Gastrocnemius medialis (tissue), 4 donors: ENCODE data around the gene CSRNP3. TPM values are rescaled to one million over a fixed set of nuclear protein-coding genes. Genes with fewer than 3 reads are reported as not detected.

Source experiments
- ATAC-seq, 2 donors: fragments of 150-250 bp; one replicate each; pipeline ENCODE4 v1.9.1; 2016
- DNase-seq, 2 donors: peaks; one replicate each; pipeline ENCODE4 v3.0.0-alpha.2; 2019
- H3K27ac ChIP-seq, 4 donors: fragments of 200-600 bp; sonication (generic); 1 replicate in 1 of 4; 2 replicates in 3 of 4; pipeline ENCODE4 v1.5.1; 2016 to 2018; ENCODE audit warnings: mild to moderate bottlenecking in 2 of 4, moderate library complexity in 1 of 4
- H3K27me3 ChIP-seq, 3 donors: fragments of 200-600 bp; sonication (generic) in 2 of 3; 1 replicate in 1 of 3; 2 replicates in 2 of 3; pipeline versions ENCODE4 v1.5.1 to v1.6.0; 2016 to 2019; ENCODE audit warnings: mild to moderate bottlenecking in 1 of 3, moderate library complexity in 1 of 3
- H3K36me3 ChIP-seq, 2 donors: fragments of 200-600 bp; sonication (generic) in 1 of 2; one replicate each; pipeline ENCODE4 v1.5.1; 2017 to 2018
- H3K4me1 ChIP-seq, 2 donors: fragments of 200-600 bp; sonication (generic) in 1 of 2; one replicate each; pipeline ENCODE4 v1.5.1; 2016 to 2017; ENCODE audit warnings: mild to moderate bottlenecking in 2 of 2
- H3K4me3 ChIP-seq, 4 donors: fragments of 200-600 bp; sonication (generic) in 3 of 4; 1 replicate in 1 of 4; 2 replicates in 3 of 4; pipeline ENCODE4 v1.5.1; 2016 to 2019; ENCODE audit warnings: mild to moderate bottlenecking in 2 of 4
- H3K9me3 ChIP-seq, 3 donors: fragments of 200-600 bp; sonication (generic) in 2 of 3; 1 replicate in 1 of 3; 2 replicates in 2 of 3; pipeline ENCODE4 v1.5.1; 2016 to 2019
- POLR2A ChIP-seq, 2 donors: fragments of 450-650 bp; IDR thresholded peaks; one replicate each; pipeline ENCODE4 v1.6.1; 2017; ENCODE audit warnings: antibody characterized with exemption in 2 of 2, mild to moderate bottlenecking in 2 of 2, moderate library complexity in 2 of 2
- in situ Hi-C, 4 donors: fragments of 200-750 bp; cut with MboI; loops; one replicate each; pipeline versions ENCODE4 v1.15.0 to v1.8.0; 2017; ENCODE audit warnings: low sequenced_read_pairs in 4 of 4
- intact Hi-C: fragments of 100-400 bp; cut with DNase I; formaldehyde crosslinking; loops from one replicate; pipeline ENCODE4 v1.15.1; 2023; ENCODE audit warnings: low total_unique reads
- total RNA-seq, 4 donors: library from RNA; depleted of rRNA; stranded (reverse); fragments of >200 nt; gene quantifications; one replicate each; pipeline versions ENCODE4 v1.1.0 to v1.2.3, GENCODE V29; 2016
- TF ChIP-seq, protein P1 (sequence below), 5 experiments: fragments of 450-650 bp in 3 of 5; fragments of 200-600 bp in 2 of 5; sonication (generic) in 2 of 5; IDR thresholded peaks in 4 of 5; conservative IDR thresholded peaks in 1 of 5; 1 replicate in 4 of 5; 2 replicates in 1 of 5; pipeline ENCODE4 v1.5.1; 2016 to 2019; ENCODE audit warnings: antibody characterized with exemption in 5 of 5, mild to moderate bottlenecking in 3 of 5, moderate library complexity in 3 of 5

Gene CSRNP3
- total RNA-seq, 4 donors from 2014 or later, result 0.05 to 0.27 (median 0.08) TPM

DNA sequence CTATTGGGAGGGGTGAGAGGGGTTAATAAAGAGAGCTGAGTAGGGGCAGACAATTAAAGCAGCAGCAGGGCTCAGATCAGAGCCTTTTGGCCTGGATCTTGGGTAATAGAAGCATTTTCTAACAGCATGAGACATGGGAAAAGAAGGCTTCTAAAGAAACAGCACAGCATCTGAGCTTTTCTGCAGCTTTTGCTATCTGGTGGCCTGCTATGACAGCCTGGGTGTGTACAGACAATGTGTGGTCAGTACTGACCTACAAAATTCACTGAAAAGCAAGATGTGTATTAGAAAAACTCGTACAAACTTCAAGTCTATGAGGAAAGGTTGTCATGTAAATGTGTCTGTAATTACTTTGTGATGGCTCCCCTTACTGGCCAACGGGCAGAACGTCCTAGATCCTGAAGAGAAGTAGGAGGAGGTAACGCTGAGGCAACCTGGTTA lies 229.0 kb downstream of the CSRNP3 start:
- ATAC-seq (no peak), DNase-seq (no peak)
- no peak overlapping the region for H3K27ac ChIP-seq

DNA sequence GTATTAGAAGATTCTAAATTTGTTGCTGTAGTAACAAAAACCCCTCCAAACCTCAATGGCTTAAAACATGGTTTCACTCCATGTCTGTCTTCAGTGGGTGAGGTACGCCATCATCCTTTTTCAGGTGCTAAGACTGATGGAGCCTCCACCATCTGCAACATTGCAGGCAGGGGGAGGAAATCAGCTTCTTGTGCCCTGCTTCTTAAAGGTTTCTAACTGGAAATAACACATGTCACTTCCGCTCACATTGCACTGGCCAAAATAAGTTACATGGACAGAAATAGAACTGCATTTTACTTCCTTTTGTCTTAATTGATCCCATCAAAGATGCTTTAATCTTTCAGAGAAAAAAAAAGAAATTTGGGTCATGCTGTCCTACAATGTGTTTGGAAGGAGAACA lies 230.4 kb downstream of the CSRNP3 start:
- no peak for DNase-seq
- in situ Hi-C loops, result loop anchor here in 1 of 4 donors (25.0 kb wide), 1 partner anchor 288 kb away; no protein-coding TSS in a partner anchor
- intact Hi-C loops, result no loop called here
- no peak for TF ChIP-seq POLR2A (IDR thresholded peaks at IDR 0.05)
- TF ChIP-seq, protein P1, sequence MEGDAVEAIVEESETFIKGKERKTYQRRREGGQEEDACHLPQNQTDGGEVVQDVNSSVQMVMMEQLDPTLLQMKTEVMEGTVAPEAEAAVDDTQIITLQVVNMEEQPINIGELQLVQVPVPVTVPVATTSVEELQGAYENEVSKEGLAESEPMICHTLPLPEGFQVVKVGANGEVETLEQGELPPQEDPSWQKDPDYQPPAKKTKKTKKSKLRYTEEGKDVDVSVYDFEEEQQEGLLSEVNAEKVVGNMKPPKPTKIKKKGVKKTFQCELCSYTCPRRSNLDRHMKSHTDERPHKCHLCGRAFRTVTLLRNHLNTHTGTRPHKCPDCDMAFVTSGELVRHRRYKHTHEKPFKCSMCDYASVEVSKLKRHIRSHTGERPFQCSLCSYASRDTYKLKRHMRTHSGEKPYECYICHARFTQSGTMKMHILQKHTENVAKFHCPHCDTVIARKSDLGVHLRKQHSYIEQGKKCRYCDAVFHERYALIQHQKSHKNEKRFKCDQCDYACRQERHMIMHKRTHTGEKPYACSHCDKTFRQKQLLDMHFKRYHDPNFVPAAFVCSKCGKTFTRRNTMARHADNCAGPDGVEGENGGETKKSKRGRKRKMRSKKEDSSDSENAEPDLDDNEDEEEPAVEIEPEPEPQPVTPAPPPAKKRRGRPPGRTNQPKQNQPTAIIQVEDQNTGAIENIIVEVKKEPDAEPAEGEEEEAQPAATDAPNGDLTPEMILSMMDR (IDR thresholded peaks at IDR 0.05 in 4 of 5, conservative IDR thresholded peaks at IDR 0.05 in 1 of 5), result no peak
- H3K4me1 ChIP-seq, result no peaks in the 10 kb centered on the region
- H3K9me3 ChIP-seq, result no peaks in the 10 kb centered on the region
- no peaks in the 10 kb centered on the region for H3K27me3 ChIP-seq
- no peak for ATAC-seq
- no peaks in the 10 kb centered on the region for H3K36me3 ChIP-seq
- H3K4me3 ChIP-seq, result no peak overlapping the region
- no peak overlapping the region for H3K27ac ChIP-seq

More for the DNA sequence above, 229.0 kb downstream of the CSRNP3 start:
- H3K27me3 ChIP-seq, result no peaks in the 10 kb centered on the region
- no peak overlapping the region for H3K4me3 ChIP-seq
- intact Hi-C loops (no loop called here), in situ Hi-C loops (loop anchor here in 1 of 4 donors (25.0 kb wide), 1 partner anchor 286 kb away; no protein-coding TSS in a partner anchor)
- no peaks in the 10 kb centered on the region for H3K36me3 ChIP-seq
- TF ChIP-seq, protein P1 (IDR thresholded peaks at IDR 0.05 in 4 of 5, conservative IDR thresholded peaks at IDR 0.05 in 1 of 5), result peak in 1 of 5 experiments; percentile 18
- TF ChIP-seq POLR2A (IDR thresholded peaks at IDR 0.05), result no peak
- no peaks in the 10 kb centered on the region for H3K4me1 ChIP-seq
- H3K9me3 ChIP-seq, result no peaks in the 10 kb centered on the region

DNA sequence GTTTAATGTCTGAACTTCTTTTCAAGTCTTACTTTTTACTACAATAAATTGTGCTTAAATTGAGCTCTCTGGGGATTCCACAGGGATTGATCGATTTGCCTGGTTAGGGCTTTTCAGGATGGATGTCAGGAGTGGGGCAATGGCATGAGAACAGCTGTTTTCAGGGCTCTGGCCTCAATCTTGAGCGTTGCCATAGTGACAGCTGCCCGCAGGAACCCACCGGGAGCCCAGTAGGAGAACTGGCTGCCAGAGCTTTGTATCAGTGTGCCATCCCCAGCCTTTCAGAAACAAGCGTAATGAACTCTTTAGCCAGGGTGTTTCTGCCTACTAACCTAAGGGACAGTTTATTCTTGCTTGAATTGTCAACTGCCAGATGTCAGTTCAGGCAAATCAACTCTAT lies 231.0 kb downstream of the CSRNP3 start:
- in situ Hi-C loops, result no loop called here
- Histone ChIP-seq H3K4me3 (no peak overlapping the region), H3K27ac (no peak overlapping the region), H3K36me3 (no peaks in the 10 kb centered on the region), H3K27me3 (no peaks in the 10 kb centered on the region), H3K9me3 (no peaks in the 10 kb centered on the region), H3K4me1 (no peaks in the 10 kb centered on the region)
- TF ChIP-seq POLR2A (IDR thresholded peaks at IDR 0.05), result no peak
- TF ChIP-seq, protein P1 (IDR thresholded peaks at IDR 0.05 in 4 of 5, conservative IDR thresholded peaks at IDR 0.05 in 1 of 5), result no peak
- ATAC-seq (no peak), DNase-seq (no peak)
- intact Hi-C loops, result no loop called here

DNA sequence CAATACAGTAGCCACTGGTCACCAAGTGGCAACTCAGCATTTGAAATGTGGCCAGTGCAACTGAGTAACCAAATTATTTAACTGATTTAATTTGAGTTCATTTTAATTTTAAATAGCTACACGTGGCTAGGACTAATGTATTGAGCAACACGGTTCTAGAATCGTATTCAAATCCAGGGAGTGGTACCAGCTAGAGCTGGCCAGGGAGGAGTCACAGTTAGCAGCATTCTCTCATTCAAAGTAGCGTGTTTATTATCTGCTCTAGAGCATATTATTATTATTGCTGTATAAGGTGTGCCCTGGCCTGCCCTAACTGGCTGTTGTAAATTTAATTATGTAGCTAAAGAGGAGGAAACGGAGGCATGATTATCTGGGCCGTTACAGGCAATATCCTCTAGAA lies 231.6 kb downstream of the CSRNP3 start:
- H3K27ac ChIP-seq, result no peak overlapping the region
- H3K4me3 ChIP-seq, result no peak overlapping the region
- in situ Hi-C loops (no loop called here), intact Hi-C loops (no loop called here)
- H3K27me3 ChIP-seq, result no peaks in the 10 kb centered on the region
- H3K36me3 ChIP-seq, result no peaks in the 10 kb centered on the region
- H3K4me1 ChIP-seq, result no peaks in the 10 kb centered on the region
- DNase-seq, result no peak
- H3K9me3 ChIP-seq, result no peaks in the 10 kb centered on the region
- TF ChIP-seq, protein P1 (IDR thresholded peaks at IDR 0.05 in 4 of 5, conservative IDR thresholded peaks at IDR 0.05 in 1 of 5), result no peak
- TF ChIP-seq POLR2A (IDR thresholded peaks at IDR 0.05), result no peak
- no peak for ATAC-seq

DNA sequence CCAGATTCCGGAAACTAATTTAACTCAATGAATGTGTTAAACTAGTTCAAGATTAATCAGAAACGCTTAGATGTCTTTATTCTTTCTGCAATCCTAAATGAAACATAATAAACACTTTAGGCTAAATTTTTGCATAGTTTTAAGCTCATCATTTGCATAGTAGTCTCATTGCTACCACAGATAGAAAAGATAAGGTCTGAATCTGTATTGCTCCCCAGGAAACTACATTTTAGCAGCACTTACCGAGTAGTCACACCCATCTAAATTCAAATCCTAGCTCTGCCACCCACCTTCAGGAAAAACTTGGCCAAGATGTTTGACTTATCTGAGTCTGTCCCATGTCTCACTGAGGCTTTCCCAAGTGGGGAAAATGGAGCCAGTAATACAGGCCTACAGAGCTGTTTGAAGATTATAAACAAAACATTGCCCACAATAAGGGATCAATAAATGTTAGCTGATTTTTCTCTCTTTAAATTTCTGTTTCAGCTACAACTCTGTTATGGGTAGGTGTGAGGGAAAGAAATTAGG lies 237.5 kb downstream of the CSRNP3 start:
- H3K36me3 ChIP-seq, result no peaks in the 10 kb centered on the region
- in situ Hi-C loops, result no loop called here

More for the DNA sequence above, 237.5 kb downstream of the CSRNP3 start:
- Histone ChIP-seq H3K27me3 (no peaks in the 10 kb centered on the region), H3K27ac (no peak overlapping the region), H3K4me3 (no peak overlapping the region), H3K4me1 (no peaks in the 10 kb centered on the region), H3K9me3 (no peaks in the 10 kb centered on the region)
- no peak for ATAC-seq
- TF ChIP-seq, protein P1 (IDR thresholded peaks at IDR 0.05 in 4 of 5, conservative IDR thresholded peaks at IDR 0.05 in 1 of 5), result no peak
- no peak for TF ChIP-seq POLR2A (IDR thresholded peaks at IDR 0.05)
- intact Hi-C loops, result no loop called here
- no peak for DNase-seq
